T47D (cell line): ENCODE results near the gene C14orf119.
"Not testable (repeated sequence)": the region's sequence is repeated elsewhere in the genome, so short reads cannot be mapped to it uniquely, and the experiment has no call there.

ENCODE experiments used
- DNase-seq, 2 experiments: peaks; one replicate each; pipeline versions ENCODE4 v3.0.0 to v3.0.0-alpha.2; 2011 to 2012; ENCODE audit warnings: low read depth in 1 of 2, low spot score in 1 of 2
- JUND ChIP-seq: IDR thresholded peaks from 2 replicates; pipeline ENCODE4 v1.6.1; 2012; ENCODE audit warnings: low read depth
- in situ Hi-C: cut with HindIII; loops from 2 replicates; pipeline ENCODE4 v1.10.0; 2016; ENCODE audit warnings: low sequenced_read_pairs, low pct_unique_long_range_greater_than_20kb

The C14orf119 gene

GRCh38 chr14:23101213-23101970, 6.1 kb downstream of the C14orf119 start:
- in situ Hi-C loops, result no loop called here
- no peak for TF ChIP-seq JUND
- no peak for DNase-seq

GRCh38 chr14:23101986-23102625, 6.8 kb downstream of the C14orf119 start:
- no peak for TF ChIP-seq JUND
- DNase-seq, result no peak
- in situ Hi-C loops, result no loop called here

- no peak for TF ChIP-seq JUND
- DNase-seq, result no peak
- in situ Hi-C loops, result no loop called here
These were observed 7.5 kb downstream of the C14orf119 start for GRCh38 chr14:23102801-23103200.

- DNase-seq, result no peak
- in situ Hi-C loops, result no loop called here
- no peak for TF ChIP-seq JUND
These were observed 8.3 kb downstream of the C14orf119 start for GRCh38 chr14:23103581-23103980.

- no peak for TF ChIP-seq JUND
- in situ Hi-C loops, result no loop called here
- DNase-seq, result no peak
These were observed 8.8 kb downstream of the C14orf119 start for GRCh38 chr14:23104070-23104590.

- DNase-seq, result no peak
- no peak for TF ChIP-seq JUND
- in situ Hi-C loops, result no loop called here
These were observed 9.5 kb downstream of the C14orf119 start, which contains the start of gene CIROP for GRCh38 chr14:23104591-23105347. CIROP (minus strand) TSS chr14:23104989; CDS start chr14:23104920, 69 bp downstream.

- no peak for TF ChIP-seq JUND
- in situ Hi-C loops, result no loop called here
These were observed 10.1 kb downstream of the C14orf119 start for GRCh38 chr14:23105348-23105824.

GRCh38 chr14:23106747-23107045, 11.4 kb downstream of the C14orf119 start:
- in situ Hi-C loops, result no loop called here
- DNase-seq, result no peak
- no peak for TF ChIP-seq JUND

More at GRCh38 chr14:23105348-23105824, 10.1 kb downstream of the C14orf119 start:
- DNase-seq, result no peak

- in situ Hi-C loops, DNase-seq: not testable (repeated sequence)
These were observed 12.3 kb downstream of the C14orf119 start for GRCh38 chr14:23107620-23108019.

- in situ Hi-C loops, DNase-seq: not testable (repeated sequence)
These were observed 12.9 kb downstream of the C14orf119 start for GRCh38 chr14:23108169-23108568.

GRCh38 chr14:23109769-23110168, 14.5 kb downstream of the C14orf119 start:
- in situ Hi-C loops, result no loop called here
- no peak for DNase-seq
- TF ChIP-seq JUND, result no peak

- in situ Hi-C loops, result no loop called here
These were observed 15.5 kb downstream of the C14orf119 start for GRCh38 chr14:23110579-23111365.

More at GRCh38 chr14:23110579-23111365, 15.5 kb downstream of the C14orf119 start:
- DNase-seq, result no peak
- no peak for TF ChIP-seq JUND
